ENCODE measurements around the gene SNRPF.
"Not testable (repeated sequence)": the region's sequence is repeated elsewhere in the genome, so short reads cannot be mapped to it uniquely, and the experiment has no call there.

The SNRPF gene

GRCh38 chr12:95838125-95838524 is 20.6 kb upstream of the SNRPF start:
- no peak for DNase-seq (ENCODE audit: low spot score in 2 of 2)
- no peak overlapping the region for H3K4me3 ChIP-seq
- in situ Hi-C loops (cut with MboI; ENCODE audit: low sequenced_read_pairs) = no loop called here
- H3K36me3 ChIP-seq (replicated peaks) = no peaks in the 10 kb centered on the region
- H3K4me1 ChIP-seq = no peaks in the 10 kb centered on the region; the same call in 1 of the 2 replicates
- H3K9me3 ChIP-seq = no peaks in the 10 kb centered on the region
- peaks cover 47% of the 10 kb centered on the region for H3K27me3 ChIP-seq (ENCODE audit: low read depth)

- peaks cover 24% of the 10 kb centered on the region for H3K27me3 ChIP-seq (ENCODE audit: low read depth)
- not testable (repeated sequence) for DNase-seq (ENCODE audit: low spot score in 2 of 2); H3K4me3 ChIP-seq
Observed at GRCh38 chr12:95842426-95842825, 16.3 kb upstream of the SNRPF start.

GRCh38 chr12:95848575-95849388 is 10.0 kb upstream of the SNRPF start:
- no peaks in the 10 kb centered on the region for H3K4me1 ChIP-seq
- no peaks in the 10 kb centered on the region for H3K9me3 ChIP-seq
- H3K4me3 ChIP-seq = no peak overlapping the region
- peaks cover 41% of the 10 kb centered on the region for H3K27me3 ChIP-seq (ENCODE audit: low read depth)
- H3K36me3 ChIP-seq (replicated peaks) = no peaks in the 10 kb centered on the region
- in situ Hi-C loops (cut with MboI; ENCODE audit: low sequenced_read_pairs) = no loop called here
- peak in 1 of 2 experiments; percentile 35 for DNase-seq (ENCODE audit: low spot score in 2 of 2)

More at GRCh38 chr12:95842426-95842825, 16.3 kb upstream of the SNRPF start:
- H3K9me3 ChIP-seq; H3K36me3 ChIP-seq (replicated peaks); H3K4me1 ChIP-seq; in situ Hi-C loops (cut with MboI; ENCODE audit: low sequenced_read_pairs): not testable (repeated sequence)

GRCh38 chr12:95851606-95852005 is 7.1 kb upstream of the SNRPF start:
- no peaks in the 10 kb centered on the region for H3K36me3 ChIP-seq (replicated peaks)
- no peaks in the 10 kb centered on the region for H3K4me1 ChIP-seq
- H3K9me3 ChIP-seq = no peaks in the 10 kb centered on the region
- in situ Hi-C loops (cut with MboI; ENCODE audit: low sequenced_read_pairs) = no loop called here
- H3K27me3 ChIP-seq (ENCODE audit: low read depth) = peaks cover 47% of the 10 kb centered on the region
- H3K4me3 ChIP-seq = no peak overlapping the region
- DNase-seq (ENCODE audit: low spot score in 2 of 2) = no peak

GRCh38 chr12:95852133-95852532 is 6.6 kb upstream of the SNRPF start:
- H3K4me1 ChIP-seq = no peaks in the 10 kb centered on the region
- DNase-seq (ENCODE audit: low spot score in 2 of 2) = no peak
- H3K27me3 ChIP-seq (ENCODE audit: low read depth) = peaks cover 47% of the 10 kb centered on the region
- H3K9me3 ChIP-seq = no peaks in the 10 kb centered on the region
- in situ Hi-C loops (cut with MboI; ENCODE audit: low sequenced_read_pairs) = no loop called here
- no peaks in the 10 kb centered on the region for H3K36me3 ChIP-seq (replicated peaks)
- H3K4me3 ChIP-seq = no peak overlapping the region

- Histone ChIP-seq H3K9me3 (no peaks in the 10 kb centered on the region), H3K27me3 (ENCODE audit: low read depth) (peaks cover 17% of the 10 kb centered on the region), H3K36me3 (replicated peaks) (peaks cover 13% of the 10 kb centered on the region), H3K4me3 (no peak overlapping the region), H3K4me1 (peaks cover 4% of the 10 kb centered on the region; the same call in 1 of the 2 replicates)
- in situ Hi-C loops (cut with MboI; ENCODE audit: low sequenced_read_pairs) = no loop called here
- no peak for DNase-seq (ENCODE audit: low spot score in 2 of 2)
Observed at GRCh38 chr12:95857156-95857555, 1.6 kb upstream of the SNRPF start.

- no peak overlapping the region for H3K4me3 ChIP-seq
- in situ Hi-C loops (cut with MboI; ENCODE audit: low sequenced_read_pairs) = no loop called here
- H3K9me3 ChIP-seq = no peaks in the 10 kb centered on the region
- H3K27me3 ChIP-seq (ENCODE audit: low read depth) = peaks cover 15% of the 10 kb centered on the region
- H3K4me1 ChIP-seq = peaks cover 4% of the 10 kb centered on the region; the same call in 1 of the 2 replicates
- no peak for DNase-seq (ENCODE audit: low spot score in 2 of 2)
- H3K36me3 ChIP-seq (replicated peaks) = peaks cover 20% of the 10 kb centered on the region
Observed at GRCh38 chr12:95857799-95858198, 953 bp upstream of the SNRPF start.

- in situ Hi-C loops (cut with MboI; ENCODE audit: low sequenced_read_pairs) = no loop called here
- peaks cover 4% of the 10 kb centered on the region; the same call in 1 of the 2 replicates for H3K4me1 ChIP-seq
- peaks cover 35% of the 10 kb centered on the region for H3K36me3 ChIP-seq (replicated peaks)
- DNase-seq (ENCODE audit: low spot score in 2 of 2) = peak; percentile 16 to 45
- peaks cover 10% of the 10 kb centered on the region for H3K27me3 ChIP-seq (ENCODE audit: low read depth)
- H3K4me3 ChIP-seq = peak overlapping the region; percentile 81
- no peaks in the 10 kb centered on the region for H3K9me3 ChIP-seq
Observed at GRCh38 chr12:95859344-95859816, 628 bp downstream of the SNRPF start.

- H3K4me1 ChIP-seq = peaks cover 4% of the 10 kb centered on the region; the same call in 1 of the 2 replicates
- in situ Hi-C loops (cut with MboI; ENCODE audit: low sequenced_read_pairs) = no loop called here
- no peaks in the 10 kb centered on the region for H3K9me3 ChIP-seq
- DNase-seq (ENCODE audit: low spot score in 2 of 2) = no peak
- H3K27me3 ChIP-seq (ENCODE audit: low read depth) = peaks cover 4% of the 10 kb centered on the region
- H3K4me3 ChIP-seq = peak overlapping the region; percentile 81
- H3K36me3 ChIP-seq (replicated peaks) = peaks cover 43% of the 10 kb centered on the region
Observed at GRCh38 chr12:95859947-95860850, 1.4 kb downstream of the SNRPF start.

GRCh38 chr12:95862038-95862437 is 3.3 kb downstream of the SNRPF start:
- no peak for DNase-seq (ENCODE audit: low spot score in 2 of 2)
- H3K9me3 ChIP-seq = no peaks in the 10 kb centered on the region
- H3K36me3 ChIP-seq (replicated peaks) = peaks cover 55% of the 10 kb centered on the region
- no peak overlapping the region for H3K4me3 ChIP-seq
- H3K4me1 ChIP-seq = peaks cover 4% of the 10 kb centered on the region; the same call in 1 of the 2 replicates
- in situ Hi-C loops (cut with MboI; ENCODE audit: low sequenced_read_pairs) = no loop called here
- H3K27me3 ChIP-seq (ENCODE audit: low read depth) = no peaks in the 10 kb centered on the region

- in situ Hi-C loops (cut with MboI; ENCODE audit: low sequenced_read_pairs) = no loop called here
- no peaks in the 10 kb centered on the region for H3K9me3 ChIP-seq
- no peak for DNase-seq (ENCODE audit: low spot score in 2 of 2)
- H3K4me1 ChIP-seq = peaks cover 4% of the 10 kb centered on the region; the same call in 1 of the 2 replicates
- H3K27me3 ChIP-seq (ENCODE audit: low read depth) = no peaks in the 10 kb centered on the region
- no peak overlapping the region for H3K4me3 ChIP-seq
- H3K36me3 ChIP-seq (replicated peaks) = peaks cover 63% of the 10 kb centered on the region
Observed at GRCh38 chr12:95863337-95863736, 4.6 kb downstream of the SNRPF start.

- H3K36me3 ChIP-seq (replicated peaks) = peaks cover 24% of the 10 kb centered on the region
- H3K4me1 ChIP-seq = peaks cover 3% of the 10 kb centered on the region; the same call in 1 of the 2 replicates
- no peaks in the 10 kb centered on the region for H3K27me3 ChIP-seq (ENCODE audit: low read depth)
- no peaks in the 10 kb centered on the region for H3K9me3 ChIP-seq
- DNase-seq (ENCODE audit: low spot score in 2 of 2) = no peak
- in situ Hi-C loops (cut with MboI; ENCODE audit: low sequenced_read_pairs) = no loop called here
- H3K4me3 ChIP-seq = no peak overlapping the region
Observed at GRCh38 chr12:95870897-95871296, 12.1 kb downstream of the SNRPF start.

- Histone ChIP-seq H3K4me3 (no peak overlapping the region), H3K27me3 (ENCODE audit: low read depth) (no peaks in the 10 kb centered on the region), H3K9me3 (no peaks in the 10 kb centered on the region), H3K4me1 (peaks cover 3% of the 10 kb centered on the region; the same call in 1 of the 2 replicates), H3K36me3 (replicated peaks) (no peaks in the 10 kb centered on the region; the same call in 1 of the 2 replicates)
- in situ Hi-C loops (cut with MboI; ENCODE audit: low sequenced_read_pairs) = no loop called here
- DNase-seq (ENCODE audit: low spot score in 2 of 2) = peak in 1 of 2 experiments; percentile 10
Observed at GRCh38 chr12:95874452-95874851, 15.7 kb downstream of the SNRPF start.
